Stimulated activated CD8-positive, alpha-beta memory T cell treated with anti-CD3 and anti-CD28 coated beads, Interleukin-15, amount 100 ng/mL, for 48 hours (primary cell): ENCODE data around the gene TUFT1.
"Not testable (repeated sequence)": the region's sequence is repeated elsewhere in the genome, so short reads cannot be mapped to it uniquely, and the experiment has no call there.

Experiments used
- DNase-seq, 2 donors: peaks; one replicate each; pipeline ENCODE4 v3.0.0-alpha.2; 2020; ENCODE audit warnings: low read depth in 2 of 2

TUFT1 gene

DNA sequence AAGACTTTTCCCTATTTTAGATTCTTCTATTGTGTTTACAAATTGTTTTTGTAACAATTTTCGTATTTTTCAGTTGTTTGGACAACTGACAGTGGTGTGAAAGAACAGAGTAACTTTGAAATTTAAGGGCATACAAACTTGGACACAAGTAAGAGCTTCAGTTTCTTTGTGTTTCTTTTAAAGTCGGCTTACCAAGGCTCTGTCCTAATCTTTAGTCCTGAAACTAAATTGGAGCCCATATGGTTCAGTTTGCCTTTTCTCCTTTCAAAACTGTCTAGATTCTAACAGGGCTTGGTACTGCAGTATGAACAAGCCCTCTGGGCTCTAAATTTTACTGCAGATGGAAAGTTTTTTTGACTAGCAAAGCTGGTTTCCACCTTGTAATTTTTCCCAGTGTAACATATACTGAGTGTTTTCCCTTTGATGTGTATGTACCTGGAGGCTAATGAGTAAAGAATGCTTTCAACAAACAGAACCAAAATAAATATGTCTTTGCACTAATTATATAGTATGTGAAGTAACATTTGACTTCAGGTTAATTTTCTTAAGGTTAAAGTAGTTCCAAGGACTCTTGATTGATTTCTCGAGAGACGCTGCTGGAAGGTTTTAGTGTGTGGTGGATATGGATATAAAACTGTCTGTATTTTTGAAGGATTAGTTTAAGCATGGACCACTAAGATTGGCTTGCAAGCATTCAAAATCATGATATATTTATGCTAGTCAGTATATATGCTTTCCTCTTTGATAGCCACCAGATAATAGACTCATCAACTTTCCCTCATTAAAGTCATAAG, 75.8 kb downstream of the TUFT1 start:
- DNase-seq: no peak

DNA sequence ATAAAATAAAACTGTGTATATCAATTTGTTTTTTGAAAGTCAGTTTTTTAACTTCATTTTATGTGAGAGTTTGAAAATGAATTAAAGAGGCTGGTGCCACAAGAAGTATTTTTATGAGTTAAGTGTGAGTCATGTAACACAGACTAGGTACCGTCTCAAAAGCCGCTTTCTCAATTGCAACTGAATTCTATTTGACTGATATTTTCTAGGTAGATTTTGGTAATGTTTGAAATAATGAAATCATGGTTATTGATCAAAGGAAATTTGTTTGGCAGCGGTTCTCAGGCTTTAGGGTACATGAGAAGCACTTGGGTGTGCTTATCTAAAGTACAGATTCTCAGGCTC, 76.4 kb downstream of the TUFT1 start:
- no peak for DNase-seq

DNA sequence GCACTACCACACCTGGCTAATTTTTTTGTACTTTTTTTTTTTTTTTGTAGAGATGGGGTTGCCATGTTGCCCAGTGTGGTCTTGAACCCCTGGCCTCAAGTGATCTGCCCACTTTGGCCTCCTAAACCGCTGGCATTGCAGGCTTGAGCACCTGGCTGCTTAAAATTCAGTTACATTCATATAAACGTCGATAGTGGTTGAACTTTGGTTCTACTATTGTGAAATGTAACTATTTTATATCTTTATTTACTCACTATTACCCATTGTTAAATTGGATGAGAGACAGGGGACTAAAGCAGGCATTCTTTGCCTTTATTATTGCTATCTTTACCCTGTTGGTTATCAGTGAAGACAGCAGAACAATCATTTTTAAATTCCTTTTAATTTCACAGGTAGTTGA, 77.9 kb downstream of the TUFT1 start:
- DNase-seq: no peak

DNA sequence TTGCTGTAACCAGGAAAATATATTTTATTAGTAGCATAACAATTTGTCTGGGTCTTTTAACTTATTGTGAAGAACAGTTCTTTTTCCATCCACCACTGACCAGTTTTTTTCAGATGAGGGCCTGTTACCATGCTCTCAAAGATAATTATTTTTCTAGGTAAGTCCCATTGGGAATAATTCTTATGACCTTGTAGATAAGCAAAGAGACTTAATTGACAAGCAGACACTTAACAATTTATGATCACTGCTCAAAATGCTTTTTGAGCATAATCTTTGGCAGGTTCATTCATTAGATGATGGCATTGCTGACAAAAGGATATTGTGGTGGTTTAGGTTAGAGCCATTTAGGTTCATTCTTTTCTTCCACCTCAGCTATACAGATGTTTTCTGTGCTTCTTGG, 78.4 kb downstream of the TUFT1 start:
- no peak for DNase-seq

DNA sequence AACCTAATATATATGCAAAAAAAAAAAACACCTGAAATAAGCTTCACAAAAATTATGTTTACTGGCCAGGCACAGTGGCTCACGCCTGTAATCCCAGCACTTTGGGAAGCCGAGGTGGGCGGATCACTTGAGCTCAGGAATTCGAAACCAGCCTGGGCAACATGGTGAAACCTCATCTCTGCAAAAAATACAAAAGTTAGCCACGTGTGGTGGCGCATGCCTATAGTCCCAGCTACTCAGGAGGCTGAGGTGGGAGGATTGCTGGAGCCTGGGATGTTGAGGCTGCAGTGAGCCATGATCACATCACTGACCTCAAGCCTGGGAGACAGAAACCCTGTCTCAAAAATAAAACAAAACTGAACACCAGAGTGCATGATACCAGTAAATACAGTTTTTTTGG, 78.9 kb downstream of the TUFT1 start:
- not testable (repeated sequence) for DNase-seq

DNA sequence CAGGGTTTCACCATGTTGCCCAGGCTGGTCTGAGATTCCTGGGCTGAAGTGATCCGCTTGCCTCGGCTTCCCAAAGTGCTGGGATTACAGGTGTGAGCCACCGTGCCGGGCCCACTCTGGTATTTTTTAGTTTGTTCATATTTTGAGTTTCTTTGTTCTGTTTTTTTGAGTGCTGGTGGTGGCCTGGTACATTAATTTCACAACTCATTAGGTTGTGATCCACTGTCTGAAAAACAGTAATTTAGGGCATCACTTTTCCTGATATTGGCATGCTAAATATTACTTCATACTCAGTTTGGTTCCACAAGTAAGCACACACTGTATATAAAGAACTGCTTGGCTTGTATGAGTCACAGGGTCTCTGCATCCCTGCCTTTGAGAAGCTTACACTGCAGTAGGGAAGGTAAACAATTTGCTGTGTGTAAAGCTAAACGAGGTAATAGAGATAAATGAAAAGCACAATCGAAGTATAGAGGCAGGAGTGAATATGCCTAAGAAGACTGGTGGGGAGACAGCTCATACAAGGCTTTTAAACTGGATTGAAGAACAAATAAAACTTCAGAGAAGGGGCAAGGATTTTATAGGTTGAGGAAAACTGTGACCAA, 79.5 kb downstream of the TUFT1 start:
- DNase-seq: no peak

DNA sequence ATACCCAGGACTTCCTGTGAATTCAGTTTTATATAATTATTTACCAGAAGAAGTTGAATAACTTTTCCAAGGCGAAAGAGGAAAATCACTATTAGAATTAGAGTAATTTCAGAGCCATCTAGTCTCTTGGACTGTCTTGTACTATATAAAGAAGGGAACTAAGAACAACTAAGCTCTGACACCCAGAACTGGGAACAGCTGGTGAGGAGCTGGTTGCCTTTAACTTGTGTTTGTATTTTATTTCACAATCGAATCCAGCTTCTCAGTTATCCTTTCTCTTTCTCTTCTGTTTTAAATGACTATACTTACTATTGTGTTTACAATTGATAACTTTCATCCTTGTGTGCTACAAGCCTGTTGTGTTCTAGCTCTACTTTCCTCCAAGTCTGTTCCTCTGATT, 80.2 kb downstream of the TUFT1 start:
- DNase-seq: no peak

DNA sequence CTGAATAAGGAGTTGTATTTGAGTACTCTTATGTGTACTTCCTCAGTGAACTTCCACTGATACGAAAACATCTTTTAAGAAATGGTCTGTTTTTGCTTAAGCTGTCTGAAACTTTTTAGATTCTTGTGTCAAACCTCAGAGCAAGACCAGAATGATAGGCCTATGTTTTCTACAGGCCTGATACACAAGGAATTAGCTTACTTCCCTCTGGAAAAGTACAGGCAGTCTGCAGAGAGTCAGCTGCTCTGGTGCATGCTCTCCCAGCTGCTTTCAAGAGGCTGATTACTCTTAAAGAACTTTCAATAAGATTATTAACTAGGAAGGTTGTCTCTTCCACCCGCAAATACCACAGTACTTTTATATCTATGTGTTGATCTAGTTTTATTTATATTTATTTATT, 81.2 kb downstream of the TUFT1 start:
- DNase-seq: no peak

DNA sequence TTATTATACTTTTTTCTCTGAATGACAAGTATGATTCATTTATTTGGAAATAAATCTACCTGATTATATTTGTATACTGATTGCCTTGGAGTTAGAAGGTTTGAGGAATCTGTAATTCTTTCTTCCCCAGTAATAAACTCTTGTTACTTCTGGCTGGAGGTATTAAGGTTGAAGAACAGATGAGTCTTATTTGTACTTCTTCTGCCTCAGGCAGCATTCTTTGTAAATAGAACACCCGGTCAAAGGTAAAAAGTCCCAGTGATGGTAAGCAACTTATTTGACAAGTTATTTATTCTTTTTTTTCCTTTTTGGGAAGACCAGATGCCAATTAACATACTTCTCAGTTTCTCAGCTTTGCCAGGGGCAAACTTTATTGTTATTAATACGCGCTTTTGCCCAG, 84.7 kb downstream of the TUFT1 start:
- no peak for DNase-seq

DNA sequence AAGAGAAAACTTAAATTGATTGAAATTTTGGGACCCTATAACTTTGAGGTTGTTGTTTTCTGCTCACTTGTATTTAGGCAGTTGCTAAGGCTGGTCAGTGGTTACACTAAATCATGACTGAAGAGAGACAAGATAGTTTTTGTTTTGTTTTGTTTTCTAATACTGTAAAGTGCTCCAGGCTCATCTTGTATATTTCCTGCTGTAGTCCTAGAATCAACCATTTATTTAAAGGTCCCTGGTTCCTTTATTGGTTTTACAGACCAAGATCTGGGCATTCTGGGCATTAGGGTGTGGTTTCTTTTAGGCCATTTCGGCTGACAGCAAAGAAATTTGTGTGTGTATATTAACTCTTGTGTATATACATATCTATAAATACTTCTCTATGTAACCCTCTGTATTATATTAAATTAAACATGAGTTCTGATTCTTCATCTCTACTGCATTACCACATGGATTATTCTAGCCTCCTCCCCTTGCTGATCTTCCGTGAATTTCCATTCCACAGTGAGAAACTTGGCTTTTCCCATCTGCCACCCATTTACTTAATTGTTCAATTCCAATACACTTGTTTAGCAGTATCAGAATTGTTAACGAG, 86.7 kb downstream of the TUFT1 start:
- DNase-seq: no peak

DNA sequence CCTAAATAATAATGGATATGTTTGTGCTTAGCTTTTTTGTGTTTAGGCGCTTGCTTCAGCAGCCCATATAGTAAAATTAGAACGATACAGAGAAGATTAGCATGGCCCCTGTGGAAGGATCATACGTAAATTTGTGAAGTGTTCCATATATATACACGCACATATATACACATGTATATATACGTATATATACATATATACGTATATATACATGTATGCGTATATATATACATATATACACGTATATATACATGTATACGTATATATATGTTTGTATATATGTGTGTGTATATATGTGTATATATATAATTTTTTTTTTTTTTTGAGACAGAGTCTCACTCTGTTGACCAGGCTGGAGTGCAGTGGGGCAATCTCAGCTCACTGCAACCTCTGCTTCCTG, 89.2 kb downstream of the TUFT1 start:
- no peak for DNase-seq
